Natural killer cell (primary cell): ENCODE data around the gene EVI5L. TPM values are rescaled to one million over a fixed set of nuclear protein-coding genes. Genes with fewer than 3 reads are reported as not detected.

Source experiments
- ATAC-seq, 3 donors: fragments of 150-1000 bp in 2 of 3; fragments of 200-7000 bp in 1 of 3; cut with Tn5 transposase; 1 replicate in 1 of 3; 2 replicates in 2 of 3; pipeline ENCODE4 v1.10.0; 2021; ENCODE audit warnings: mild to moderate bottlenecking in 2 of 3, moderate library complexity in 2 of 3
- DNase-seq, 2 donors: peaks; one replicate each; pipeline versions ENCODE4 v3.0.0 to v3.0.0-alpha.2; 2013 to 2021; ENCODE audit warnings: mixed read lengths in 1 of 2
- H3K27ac ChIP-seq: one replicate; pipeline ENCODE4 v1.5.1; 2013; ENCODE audit warnings: mild to moderate bottlenecking, low read length
- H3K27me3 ChIP-seq: one replicate; pipeline ENCODE4 v1.6.1; 2013; ENCODE audit warnings: low read length; ENCODE audit not compliant: control insufficient read depth, insufficient read depth
- H3K36me3 ChIP-seq: one replicate; pipeline ENCODE4 v1.6.1; 2013; ENCODE audit warnings: low read length; ENCODE audit not compliant: control insufficient read depth, insufficient read depth
- H3K4me1 ChIP-seq: one replicate; pipeline ENCODE4 v1.6.1; 2013; ENCODE audit warnings: low read length; ENCODE audit not compliant: control insufficient read depth, insufficient read depth
- H3K4me3 ChIP-seq: one replicate; pipeline ENCODE4 v1.5.1; 2013; ENCODE audit warnings: low read length
- H3K9me3 ChIP-seq: one replicate; pipeline ENCODE4 v1.6.1; 2013; ENCODE audit warnings: low read length; ENCODE audit not compliant: control insufficient read depth, insufficient read depth
- H3K27ac Mint-ChIP-seq, 2 donors: one replicate each; pipeline ENCODE4 v1.8.0; 2022; ENCODE audit warnings: mild to moderate bottlenecking in 2 of 2, mixed read lengths in 2 of 2, moderate library complexity in 1 of 2
- H3K27me3 Mint-ChIP-seq, 2 donors: one replicate each; pipeline ENCODE4 v1.8.0; 2022; ENCODE audit warnings: low read depth in 2 of 2, mixed read lengths in 2 of 2
- H3K36me3 Mint-ChIP-seq: one replicate; pipeline ENCODE4 v1.8.0; 2022; ENCODE audit warnings: mixed read lengths
- H3K4me1 Mint-ChIP-seq, 2 donors: one replicate each; pipeline ENCODE4 v1.8.0; 2022; ENCODE audit warnings: mixed read lengths in 2 of 2
- H3K4me3 Mint-ChIP-seq: one replicate; pipeline ENCODE4 v1.8.0; 2022; ENCODE audit warnings: mild to moderate bottlenecking, moderate library complexity, mixed read lengths
- H3K9me3 Mint-ChIP-seq, 2 donors: one replicate each; pipeline ENCODE4 v1.8.0; 2022; ENCODE audit warnings: mixed read lengths in 2 of 2
- CTCF ChIP-seq: fragments of 200-600 bp; IDR thresholded peaks from one replicate; pipeline ENCODE4 v1.8.0; 2022; ENCODE audit warnings: antibody characterized with exemption
- WGBS: methylation state at CpG from one replicate; pipeline ENCODE4 v1.1.7; 2013; ENCODE audit warnings: missing lambda C conversion rate; ENCODE audit not compliant: insufficient coverage; 5-methylcytosine and 5-hydroxymethylcytosine counted together
- intact Hi-C: fragments of 100-400 bp; cut with micrococcal nuclease; formaldehyde crosslinking; loops from one replicate; pipeline ENCODE4 v1.14.2; 2022
- total RNA-seq, 4 donors: library from RNA; stranded (reverse); fragments of 120-200 nt in 1 of 4; gene quantifications; one replicate each; pipeline versions ENCODE4 v1.2.3 to v1.2.4, GENCODE V29; 2013 to 2022

EVI5L gene
- total RNA-seq, 3 donors from 2014 or later (not counting 1 experiment from before 2014, with no cell fraction given) = 9.6 to 13.5 (median 11.3) TPM

GRCh38 chr19:7900931-7901330 is 70.9 kb downstream of the EVI5L start:
- H3K4me3 ChIP-seq = no peak overlapping the region
- Mint-ChIP-seq H3K27ac (no peak overlapping the region), H3K36me3 (no peaks in the 10 kb centered on the region), H3K4me1 (peaks cover 20 to 30% of the 10 kb centered on the region in 2 donors), H3K4me3 (no peak overlapping the region), H3K27me3 (peaks cover 0 to 6% of the 10 kb centered on the region in 2 donors), H3K9me3 (no peaks in the 10 kb centered on the region)
- H3K27ac ChIP-seq = no peak overlapping the region
- no peaks in the 10 kb centered on the region for H3K27me3 ChIP-seq
- TF ChIP-seq CTCF = no peak
- WGBS = 93% methylated on average over 3 of the region's 3 CpGs
- H3K9me3 ChIP-seq = no peaks in the 10 kb centered on the region
- no peak for DNase-seq
- peaks cover 5% of the 10 kb centered on the region for H3K36me3 ChIP-seq
- ATAC-seq = no peak
- peaks cover 26% of the 10 kb centered on the region for H3K4me1 ChIP-seq
- intact Hi-C loops = no loop called here

GRCh38 chr19:7901337-7901736 is 71.3 kb downstream of the EVI5L start:
- no peak overlapping the region for H3K27ac ChIP-seq
- DNase-seq = no peak
- intact Hi-C loops = no loop called here
- H3K9me3 ChIP-seq = no peaks in the 10 kb centered on the region
- Mint-ChIP-seq H3K36me3 (no peaks in the 10 kb centered on the region), H3K27me3 (peaks cover 0 to 6% of the 10 kb centered on the region in 2 donors), H3K9me3 (no peaks in the 10 kb centered on the region), H3K27ac (no peak overlapping the region), H3K4me3 (no peak overlapping the region), H3K4me1 (peaks cover 20 to 34% of the 10 kb centered on the region in 2 donors)
- TF ChIP-seq CTCF = no peak
- H3K4me3 ChIP-seq = no peak overlapping the region
- peaks cover 28% of the 10 kb centered on the region for H3K4me1 ChIP-seq
- no peak for ATAC-seq
- 93% methylated on average over 5 of the region's 7 CpGs for WGBS
- peaks cover 9% of the 10 kb centered on the region for H3K36me3 ChIP-seq
- H3K27me3 ChIP-seq = no peaks in the 10 kb centered on the region

GRCh38 chr19:7902796-7903243 is 72.8 kb downstream of the EVI5L start:
- ATAC-seq (no peak), DNase-seq (no peak)
- WGBS = 24% methylated on average over 20 of the region's 20 CpGs
- H3K9me3 ChIP-seq = no peaks in the 10 kb centered on the region
- Mint-ChIP-seq H3K27ac (peak overlapping the region; percentile 95 to 99), H3K36me3 (no peaks in the 10 kb centered on the region), H3K4me3 (peak overlapping the region; percentile 93), H3K27me3 (peaks cover 0 to 3% of the 10 kb centered on the region in 2 donors), H3K9me3 (no peaks in the 10 kb centered on the region), H3K4me1 (peaks cover 20 to 46% of the 10 kb centered on the region in 2 donors)
- no peak for TF ChIP-seq CTCF
- no peaks in the 10 kb centered on the region for H3K27me3 ChIP-seq
- H3K27ac ChIP-seq = peak overlapping the region; percentile 53
- peak overlapping the region; percentile 62 for H3K4me3 ChIP-seq
- H3K36me3 ChIP-seq = peaks cover 9% of the 10 kb centered on the region
- peaks cover 32% of the 10 kb centered on the region for H3K4me1 ChIP-seq
- intact Hi-C loops = loop anchor here (1.0 to 2.0 kb wide), 2 partner anchors 34 to 40 kb away; partner anchors contain the start of gene TIMM44
